A549 (cell line): ENCODE data around the gene CORO2A. TPM values are rescaled to one million over a fixed set of nuclear protein-coding genes. Genes with fewer than 3 reads are reported as not detected.
A peak's percentile ranks its signal among the peaks of the same experiment; 100 is the strongest.
"Not testable (repeated sequence)": the region's sequence is repeated elsewhere in the genome, so short reads cannot be mapped to it uniquely, and the experiment has no call there.

Experiments
- ATAC-seq, 2 experiments: fragments of 200-7000 bp in 1 of 2; fragments of >200 bp in 1 of 2; cut with Nextera tagmentation in 1 of 2; cut with Tn5 transposase in 1 of 2; 3 replicates each; pipeline versions ENCODE4 v1.8.0 to v1.9.1; 2018 to 2020; ENCODE audit warnings: mild to moderate bottlenecking in 1 of 2, moderate library complexity in 1 of 2
- CTCF ChIA-PET: fragments of 300-600 bp; sonication (Branson Sonifier 250); formaldehyde crosslinking; extraction: SDS; loops from one replicate; lab custom pipeline; 2021; ENCODE audit warnings: antibody characterized with exemption, inconsistent platforms; lab: Yijun Ruan, JAX
- POLR2A ChIA-PET: fragments of 350-600 bp; formaldehyde crosslinking; extraction: SDS; loops from one replicate; lab custom pipeline; 2021; ENCODE audit warnings: antibody characterized with exemption, inconsistent platforms; lab: Yijun Ruan, JAX
- DNase-seq, 2 experiments: peaks; one replicate each; pipeline versions ENCODE4 v3.0.0 to v3.0.0-alpha.2; 2011 to 2016; ENCODE audit warnings: low read depth in 1 of 2, low spot score in 1 of 2
- FAIRE-seq: peaks from 2 replicates; lab custom pipeline; 2011; peaks lifted over from hg19 to GRCh38; lab: Jason Lieb, UNC
- H3K27ac ChIP-seq, 2 experiments: fragments of >200 bp; sonication (Bioruptor Twin); formaldehyde crosslinking; 3 replicates each; pipeline ENCODE4 v1.5.1; 2016 to 2017
- H3K4me1 ChIP-seq: fragments of >200 bp; sonication (Bioruptor Twin); formaldehyde crosslinking; 3 replicates; pipeline ENCODE4 v1.6.1; 2016
- H3K4me2 ChIP-seq: fragments of >200 bp; sonication (Bioruptor Twin); formaldehyde crosslinking; 3 replicates; pipeline ENCODE4 v1.6.1; 2016
- H3K4me3 ChIP-seq: fragments of >200 bp; sonication (Bioruptor Twin); formaldehyde crosslinking; 3 replicates; pipeline ENCODE4 v1.5.1; 2016
- H3K9me3 ChIP-seq: fragments of >200 bp; sonication (Bioruptor Twin); formaldehyde crosslinking; 3 replicates; pipeline ENCODE4 v1.6.1; 2016
- BCL3 ChIP-seq: fragments of >200 bp; sonication (Bioruptor Twin); formaldehyde crosslinking; IDR thresholded peaks from 3 replicates; pipeline ENCODE4 v1.6.1; 2016
- CBX8 ChIP-seq: fragments of 200-600 bp; sonication (generic); IDR thresholded peaks from 2 replicates; pipeline ENCODE4 v1.6.1; 2016
- CHD2 ChIP-seq: fragments of 150-350 bp; IDR thresholded peaks from 2 replicates; pipeline ENCODE4 v1.6.1; 2014; ENCODE audit warnings: low read length; ENCODE audit not compliant: partially characterized antibody
- CTCF ChIP-seq: fragments of >200 bp; sonication (Bioruptor Twin); formaldehyde crosslinking; IDR thresholded peaks from 3 replicates; pipeline ENCODE4 v1.5.1; 2016
- EP300 ChIP-seq, 2 experiments: fragments of >200 bp; sonication (Bioruptor Twin); formaldehyde crosslinking; IDR thresholded peaks; 2 replicates in 1 of 2; 3 replicates in 1 of 2; pipeline ENCODE4 v1.6.1; 2016 to 2017
- ESRRA ChIP-seq: fragments of 150-350 bp; IDR thresholded peaks from 2 replicates; pipeline ENCODE4 v1.6.1; 2014; ENCODE audit warnings: mild to moderate bottlenecking, low read length, borderline replicate concordance
- FOSL2 ChIP-seq, 2 experiments: fragments of 450-650 bp in 1 of 2; fragments of >200 bp in 1 of 2; sonication (Bioruptor Twin) in 1 of 2; formaldehyde crosslinking; IDR thresholded peaks; 2 replicates each; pipeline versions ENCODE4 v1.5.0 to v1.6.1; 2016 to 2020; ENCODE audit warnings: mild to moderate bottlenecking in 1 of 2, moderate library complexity in 1 of 2
- GATA3 ChIP-seq: IDR thresholded peaks from 2 replicates; pipeline ENCODE4 v1.6.1; 2012; ENCODE audit warnings: borderline replicate concordance
- HDAC2 ChIP-seq: fragments of 200-600 bp; sonication (generic); IDR thresholded peaks from 2 replicates; pipeline ENCODE4 v1.6.1; 2016
- HES2 ChIP-seq: fragments of >200 bp; sonication (Bioruptor Twin); formaldehyde crosslinking; IDR thresholded peaks from 2 replicates; pipeline ENCODE4 v1.6.1; 2016
- HMGXB4 ChIP-seq: fragments of 250-450 bp; sonication (Bioruptor Pico); IDR thresholded peaks from 2 replicates; pipeline ENCODE4 v1.5.0; 2021; ENCODE audit warnings: mild to moderate bottlenecking, moderate library complexity, borderline replicate concordance
- HOXB5 ChIP-seq: fragments of 250-450 bp; sonication (Bioruptor Pico); IDR thresholded peaks from 2 replicates; pipeline ENCODE4 v1.5.0; 2020; ENCODE audit warnings: mild to moderate bottlenecking, moderate library complexity
- JUN ChIP-seq, 2 experiments: fragments of >200 bp; sonication (Bioruptor Twin); formaldehyde crosslinking; IDR thresholded peaks; 2 replicates in 1 of 2; 3 replicates in 1 of 2; pipeline ENCODE4 v1.6.1; 2016 to 2017
- JUNB ChIP-seq: fragments of >200 bp; sonication (Bioruptor Twin); formaldehyde crosslinking; IDR thresholded peaks from 2 replicates; pipeline ENCODE4 v1.6.1; 2016
- KDM1A ChIP-seq: fragments of 200-600 bp; sonication (generic); IDR thresholded peaks from 2 replicates; pipeline ENCODE4 v1.6.1; 2016; ENCODE audit warnings: low read depth, mild to moderate bottlenecking
- NFE2L2 ChIP-seq: fragments of 150-350 bp; conservative IDR thresholded peaks from 2 replicates; pipeline ENCODE4 v1.6.1; 2014; ENCODE audit warnings: low read length
- NPAS2 ChIP-seq: fragments of 250-450 bp; sonication (Bioruptor Pico); IDR thresholded peaks from 2 replicates; pipeline ENCODE4 v1.8.0; 2022; ENCODE audit warnings: mild to moderate bottlenecking, moderate library complexity, borderline replicate concordance
- RCOR1 ChIP-seq: fragments of 150-350 bp; IDR thresholded peaks from 2 replicates; pipeline ENCODE4 v1.6.1; 2014; ENCODE audit warnings: antibody characterized with exemption, low read length, low read depth
- RNF2 ChIP-seq: fragments of 200-600 bp; sonication (generic); IDR thresholded peaks from 2 replicates; pipeline ENCODE4 v1.6.1; 2016; ENCODE audit warnings: low read depth, mild to moderate bottlenecking, antibody characterized with exemption, moderate library complexity, borderline replicate concordance
- SMC3 ChIP-seq: fragments of >200 bp; sonication (Bioruptor Twin); formaldehyde crosslinking; IDR thresholded peaks from 3 replicates; pipeline ENCODE4 v1.6.1; 2018; ENCODE audit warnings: inconsistent platforms
- TP53 ChIP-seq: fragments of 250-450 bp; sonication (Bioruptor Pico); IDR thresholded peaks from 2 replicates; pipeline ENCODE4 v1.5.0; 2021; ENCODE audit warnings: mild to moderate bottlenecking, moderate library complexity
- USF2 ChIP-seq: fragments of 450-650 bp; IDR thresholded peaks from 2 replicates; pipeline ENCODE4 v1.6.1; 2014; ENCODE audit warnings: antibody characterized with exemption
- ZFP36 ChIP-seq: fragments of 450-650 bp; IDR thresholded peaks from 2 replicates; pipeline ENCODE4 v1.6.1; 2014; ENCODE audit warnings: borderline replicate concordance; ENCODE audit not compliant: partially characterized antibody
- ZNF302 ChIP-seq: fragments of 250-450 bp; sonication (Bioruptor Pico); IDR thresholded peaks from 2 replicates; pipeline ENCODE4 v1.9.0; 2021; ENCODE audit warnings: inconsistent platforms, mild to moderate bottlenecking, moderate library complexity
- ZSCAN20 ChIP-seq: fragments of 250-450 bp; sonication (Bioruptor Pico); IDR thresholded peaks from 2 replicates; pipeline ENCODE4 v1.8.0; 2022; ENCODE audit warnings: mild to moderate bottlenecking, moderate library complexity
- WGBS: methylation state at CpG from one replicate; pipeline ENCODE4 v1.1.6; 2017; ENCODE audit errors: missing lambda C conversion rate; 5-methylcytosine and 5-hydroxymethylcytosine counted together
- polyA plus RNA-seq, 4 experiments: library from polyadenylated mRNA; depleted of rRNA in 3 of 4; stranded (reverse); fragments of >200 nt; fragmentation: RNase III in 1 of 4; extraction: RNeasy Plus Mini Kit Qiagen cat#74134 plus additional on column Dnase treatment in 1 of 4; gene quantifications; 2 replicates in 3 of 4; 3 replicates in 1 of 4; pipeline ENCODE4 v1.2.3, GENCODE V29; 2011 to 2017

The CORO2A gene
- polyA plus RNA-seq, 2 of the 4 experiments (the other 2 are of a cell fraction), result 0.49 to 2.0 TPM

GRCh38 chr9:98130576-98131228 lies 61.7 kb downstream of the CORO2A start:
- ChIA-PET CTCF (interaction anchor here (0.7 to 2.1 kb wide), 2 partner anchors 9 to 132 kb away, joined by 3 to 5 read pairs; no protein-coding TSS in a partner anchor), POLR2A (no interaction called here)
- no peak overlapping the region for H3K4me2 ChIP-seq
- 64% methylated on average over 10 of the region's 13 CpGs for whole genome bisulfite sequencing
- ATAC-seq, result no peak
- FAIRE-seq, result no peak
- H3K4me1 ChIP-seq, result no peaks in the 10 kb centered on the region
- H3K9me3 ChIP-seq, result no peaks in the 10 kb centered on the region
- H3K4me3 ChIP-seq, result no peak overlapping the region
- no peak for DNase-seq
- no peak overlapping the region for H3K27ac ChIP-seq
- TF ChIP-seq ESRRA (no peak), HES2 (no peak), CHD2 (no peak), JUNB (no peak), RNF2 (no peak), FOSL2 (IDR thresholded peaks at IDR 0.05) (no peak), FOSL2 (CRISPR knock-in tag; IDR thresholded peaks at IDR 0.05) (no peak), EP300 (IDR thresholded peaks at IDR 0.05) (no peak), JUN (IDR thresholded peaks at IDR 0.05) (no peak), CTCF (no peak), SMC3 (no peak), ZFP36 (no peak)

GRCh38 chr9:98130060-98130459 lies 62.4 kb downstream of the CORO2A start:
- CTCF ChIA-PET, result interaction anchor here (0.5 to 2.1 kb wide), 3 partner anchors 21 to 133 kb away, joined by 3 to 5 read pairs (median 4); no protein-coding TSS in a partner anchor
- H3K4me1 ChIP-seq, DNase-seq, H3K9me3 ChIP-seq, ATAC-seq, H3K4me3 ChIP-seq, FAIRE-seq, H3K4me2 ChIP-seq, POLR2A ChIA-PET, H3K27ac ChIP-seq: not testable (repeated sequence)
- 74% methylated on average over 4 of the region's 4 CpGs for WGBS

GRCh38 chr9:98129451-98129881 lies 63.0 kb downstream of the CORO2A start:
- no peak overlapping the region for H3K27ac ChIP-seq
- ATAC-seq, result no peak
- TF ChIP-seq NFE2L2 (no peak), ZFP36 (peak; percentile 56)
- TF ChIP-seq, all 56 proteins: peak for 1
- no peak for FAIRE-seq
- Histone ChIP-seq H3K9me3 (no peaks in the 10 kb centered on the region), H3K4me2 (no peak overlapping the region), H3K4me3 (no peak overlapping the region), H3K4me1 (no peaks in the 10 kb centered on the region)
- POLR2A ChIA-PET, result no interaction called here
- CTCF ChIA-PET, result interaction anchor here (1.1 to 2.1 kb wide), 5 partner anchors 10 to 185 kb away, joined by 3 to 5 read pairs (median 4); partner anchors contain the start of gene TRIM14
- DNase-seq, result no peak
- WGBS, result 86% methylated on average over 10 of the region's 10 CpGs

- DNase-seq (no peak), ATAC-seq (no peak), FAIRE-seq (no peak)
- no peaks in the 10 kb centered on the region for H3K4me1 ChIP-seq
- 92% methylated on average over 11 of the region's 16 CpGs for WGBS
- ChIA-PET POLR2A (no interaction called here), CTCF (interaction anchor here (1.3 to 1.5 kb wide), 3 partner anchors 8 to 186 kb away, joined by 3 read pairs; no protein-coding TSS in a partner anchor)
- no peak overlapping the region for H3K4me3 ChIP-seq
- H3K4me2 ChIP-seq, result no peak overlapping the region
- H3K27ac ChIP-seq, result no peak overlapping the region
- H3K9me3 ChIP-seq, result no peaks in the 10 kb centered on the region
- no peak for TF ChIP-seq KDM1A
- TF ChIP-seq USF2, result no peak
- TF ChIP-seq CBX8, result no peak
- no peak for TF ChIP-seq HOXB5 (CRISPR knock-in tag)
- no peak for TF ChIP-seq BCL3
- TF ChIP-seq NPAS2 (CRISPR knock-in tag), result no peak
- TF ChIP-seq GATA3, result no peak
- no peak for TF ChIP-seq RCOR1
- TF ChIP-seq ZNF302 (CRISPR knock-in tag), result no peak
- no peak for TF ChIP-seq ZSCAN20
- no peak for TF ChIP-seq JUNB
- TF ChIP-seq HMGXB4 (CRISPR knock-in tag), result no peak
- no peak for TF ChIP-seq HDAC2
- no peak for TF ChIP-seq TP53 (CRISPR knock-in tag)
These were observed 64.1 kb downstream of the CORO2A start for GRCh38 chr9:98128316-98128715.
